Stimulated activated CD8-positive, alpha-beta memory T cell treated with anti-CD3 and anti-CD28 coated beads, Interleukin-4, amount 100 ng/mL, for 24 hours (primary cell): Measurements from ENCODE around the gene DOCK11.
"Not testable (repeated sequence)": the region's sequence is repeated elsewhere in the genome, so short reads cannot be mapped to it uniquely, and the experiment has no call there.

ENCODE experiments used
- DNase-seq: peaks from one replicate; pipeline ENCODE4 v3.0.0-alpha.2; 2020; ENCODE audit warnings: low read depth

DOCK11 gene

GRCh38 chrX:118570209-118570608 is 74.6 kb downstream of the DOCK11 start:
- no peak for DNase-seq

- DNase-seq, result no peak
Observed at GRCh38 chrX:118571836-118572235, 76.2 kb downstream of the DOCK11 start.

DNA sequence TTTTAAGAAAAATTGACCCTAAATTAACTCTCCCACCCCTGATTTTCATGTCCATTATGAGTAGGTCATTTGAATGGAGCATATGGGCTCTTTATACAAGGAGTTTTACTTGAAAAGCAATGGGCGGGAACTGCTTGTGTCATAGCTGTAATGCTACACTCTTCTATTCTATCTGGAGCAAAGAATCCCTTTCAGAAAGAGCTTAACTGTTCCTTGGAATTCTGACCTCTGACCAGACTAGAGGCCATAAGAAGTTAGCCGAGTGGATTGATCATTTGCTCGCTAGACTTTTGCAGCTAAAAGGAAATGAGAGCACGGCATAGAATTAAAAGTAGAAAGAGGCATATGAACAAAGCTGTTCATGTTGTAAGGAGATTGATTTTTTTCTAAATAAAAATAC is 79.1 kb downstream of the DOCK11 start:
- no peak for DNase-seq

DNA sequence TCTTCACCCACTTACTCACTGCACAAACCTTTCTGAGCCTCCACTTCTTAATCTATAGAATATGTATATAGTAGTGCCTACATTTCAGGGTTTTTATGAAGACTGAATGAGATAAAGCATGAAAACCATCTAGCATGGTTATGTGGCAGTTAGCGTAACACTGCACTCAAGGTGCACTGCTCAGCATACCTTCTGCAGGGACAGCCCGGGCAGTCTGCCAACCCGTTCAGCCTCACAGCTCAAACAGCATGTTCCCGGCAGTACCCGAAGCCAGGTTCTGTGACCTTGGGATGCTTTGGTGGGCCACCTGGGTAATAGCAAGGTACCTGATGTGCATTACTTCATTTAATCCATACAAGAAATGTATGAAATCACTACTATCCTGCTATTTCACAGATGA is 81.4 kb downstream of the DOCK11 start:
- no peak for DNase-seq

GRCh38 chrX:118579417-118579816 is 83.8 kb downstream of the DOCK11 start:
- DNase-seq, result no peak

DNA sequence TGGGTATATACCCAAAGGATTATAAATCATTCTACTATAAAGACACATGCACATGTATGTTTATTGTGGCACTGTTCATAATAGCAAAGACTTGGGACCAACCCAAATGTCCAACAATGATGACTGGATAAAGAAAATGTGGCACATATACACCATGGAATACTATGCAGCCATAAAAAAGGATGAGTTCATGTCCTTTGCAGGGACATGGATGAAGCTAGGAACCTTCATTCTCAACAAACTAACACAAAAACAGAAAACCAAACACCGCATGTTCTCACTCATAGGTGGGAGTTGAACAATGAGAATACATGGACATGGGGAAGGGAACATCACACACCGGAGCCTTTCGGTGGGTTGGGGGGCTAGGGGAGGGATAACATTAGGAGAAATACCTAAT is 87.3 kb downstream of the DOCK11 start:
- not testable (repeated sequence) for DNase-seq

GRCh38 chrX:118583781-118584180 is 88.2 kb downstream of the DOCK11 start:
- DNase-seq, result no peak

GRCh38 chrX:118585296-118585695 is 89.7 kb downstream of the DOCK11 start:
- DNase-seq, result no peak

DNA sequence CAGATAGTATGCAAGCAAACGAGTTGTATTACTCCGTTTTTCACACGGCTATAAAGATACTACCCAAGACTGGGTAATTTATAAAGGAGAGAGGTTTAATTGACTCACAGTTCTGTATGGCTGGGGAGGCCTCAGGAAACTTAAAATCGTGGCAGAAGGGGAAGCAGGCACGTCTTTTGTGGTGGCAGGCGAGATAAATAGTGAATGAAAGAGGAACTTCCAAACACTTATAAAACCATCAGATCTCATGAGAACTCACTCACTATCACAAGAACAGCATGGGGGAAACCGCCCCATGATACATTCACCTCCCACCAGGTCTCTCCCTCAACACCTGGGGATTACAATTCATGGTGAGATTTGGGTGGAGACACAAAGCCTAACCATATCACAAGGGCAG is 90.6 kb downstream of the DOCK11 start:
- DNase-seq, result not testable (repeated sequence)

- no peak for DNase-seq
Observed at GRCh38 chrX:118588715-118589114, 93.1 kb downstream of the DOCK11 start.

DNA sequence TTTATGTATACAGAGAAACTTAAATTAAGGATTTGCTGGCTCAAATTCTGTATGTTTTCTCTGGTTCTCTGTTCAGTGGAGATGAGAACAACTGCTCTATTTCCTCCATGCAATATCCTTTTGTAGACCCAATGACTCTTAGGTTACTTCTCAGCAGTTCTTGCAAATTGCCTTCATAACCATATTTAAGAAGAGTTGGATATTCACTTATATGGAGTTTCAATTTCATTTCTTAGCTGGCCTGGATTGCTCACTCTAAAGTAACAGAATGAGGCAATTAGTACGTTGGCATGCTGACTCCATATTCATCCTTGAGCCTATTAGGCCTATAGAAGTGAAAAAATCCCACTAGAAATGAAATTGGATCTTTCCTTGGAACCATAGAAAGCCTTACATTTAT is 93.6 kb downstream of the DOCK11 start:
- no peak for DNase-seq

GRCh38 chrX:118593407-118593806 is 97.8 kb downstream of the DOCK11 start:
- DNase-seq, result no peak

GRCh38 chrX:118594697-118595420 is 99.2 kb downstream of the DOCK11 start:
- no peak for DNase-seq

- no peak for DNase-seq
Observed at GRCh38 chrX:118595501-118596042, 100.0 kb downstream of the DOCK11 start.

DNA sequence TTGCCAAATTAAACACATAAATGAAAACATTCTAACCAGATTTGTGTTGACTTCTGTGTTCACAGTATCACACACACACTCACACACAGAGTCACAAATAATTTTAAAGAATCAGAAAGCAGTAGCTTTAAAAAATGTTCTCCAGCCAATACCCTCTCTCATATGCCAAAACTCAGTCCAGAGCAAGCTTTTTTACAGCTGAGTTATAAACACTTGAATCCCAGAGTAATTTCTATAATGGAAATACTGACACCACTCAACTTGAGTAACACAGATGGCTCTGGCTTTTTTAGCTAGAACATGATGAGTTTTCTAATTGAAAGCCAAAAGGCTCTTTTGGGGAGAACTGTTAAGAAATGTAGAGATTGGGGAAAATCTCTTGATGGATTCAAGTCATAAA is 100.8 kb downstream of the DOCK11 start:
- DNase-seq, result no peak

DNA sequence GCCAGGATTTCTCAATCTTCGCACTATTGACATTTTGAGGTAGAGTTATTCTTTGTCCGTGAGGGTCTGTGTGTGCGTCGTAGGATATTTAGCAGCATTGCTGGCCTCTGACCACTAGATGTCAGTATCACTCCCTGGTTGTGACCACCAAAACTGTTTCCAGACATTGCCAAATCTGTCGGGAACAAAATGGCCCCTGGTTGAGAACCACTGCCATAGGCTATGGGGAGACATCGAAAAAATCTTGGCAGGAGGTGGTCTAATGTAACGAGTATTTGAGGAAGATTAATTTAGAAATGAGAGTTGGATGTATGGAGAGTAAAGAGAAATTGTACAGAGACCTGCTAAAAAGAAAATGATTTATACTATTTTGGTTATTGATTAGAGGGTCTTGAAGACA is 108.4 kb downstream of the DOCK11 start:
- peak; percentile 4 for DNase-seq

- no peak for DNase-seq
Observed at GRCh38 chrX:118612290-118612689, 116.7 kb downstream of the DOCK11 start.

DNA sequence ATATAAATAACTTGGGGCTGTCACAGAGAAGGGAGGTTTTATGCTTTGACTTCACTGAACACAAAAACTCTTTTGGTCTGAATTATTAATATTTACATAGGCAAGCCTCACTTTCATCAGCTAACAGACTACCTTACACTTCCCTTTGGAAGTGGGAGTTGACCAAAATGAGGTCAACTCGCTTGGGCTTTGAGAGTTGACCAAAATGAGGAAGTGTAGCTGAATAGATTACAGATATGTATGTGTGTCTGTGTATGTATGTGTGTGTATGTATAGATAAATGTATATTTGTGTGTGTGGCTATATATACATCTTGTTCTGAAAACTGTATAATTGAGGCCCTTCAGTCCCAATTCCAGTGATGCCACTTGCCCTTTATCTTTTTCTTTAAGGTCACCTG is 118.5 kb downstream of the DOCK11 start:
- DNase-seq, result no peak

- DNase-seq, result no peak
Observed at GRCh38 chrX:118615141-118615540, 119.5 kb downstream of the DOCK11 start.

DNA sequence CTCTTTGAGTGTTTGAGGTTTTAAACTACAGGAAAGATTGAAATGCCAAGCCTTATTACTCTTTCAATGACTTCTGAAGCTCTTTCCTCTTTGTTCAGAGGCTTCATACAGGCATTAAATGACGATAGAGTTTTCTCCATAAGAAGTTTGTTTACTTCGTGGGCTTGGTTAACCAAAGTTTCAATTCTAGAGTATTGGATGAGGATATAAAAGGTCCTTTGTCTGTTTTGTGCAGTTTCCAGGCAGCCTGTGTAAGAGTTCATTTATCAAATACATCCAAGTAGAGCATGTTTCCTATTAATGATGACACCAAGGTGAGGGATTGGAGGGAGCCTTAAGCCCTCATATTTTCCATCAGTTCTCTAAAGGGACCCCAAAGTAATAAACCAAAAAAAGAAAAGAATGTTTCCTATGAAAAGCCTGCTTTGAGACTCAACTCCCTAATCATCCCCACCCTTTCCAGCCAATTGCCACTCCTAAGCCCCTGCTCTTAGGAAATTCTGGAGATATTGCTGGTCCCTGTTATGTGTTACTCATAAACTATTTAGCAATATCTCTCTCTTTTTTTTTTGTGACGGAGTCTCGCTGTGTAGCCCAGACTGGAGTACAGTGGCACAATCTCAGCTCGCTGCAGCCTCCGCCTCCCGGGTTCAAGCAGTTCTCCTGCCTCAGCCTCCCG is 125.6 kb downstream of the DOCK11 start:
- no peak for DNase-seq

GRCh38 chrX:118623062-118623461 is 127.4 kb downstream of the DOCK11 start:
- no peak for DNase-seq

- no peak for DNase-seq
Observed at GRCh38 chrX:118626346-118626745, 130.7 kb downstream of the DOCK11 start.

- DNase-seq, result no peak
Observed at GRCh38 chrX:118627084-118627758, 131.6 kb downstream of the DOCK11 start.
